Measurements from ENCODE around the gene RFTN2.
"Not testable (repeated sequence)": the region's sequence is repeated elsewhere in the genome, so short reads cannot be mapped to it uniquely, and the experiment has no call there.

RFTN2 gene

GRCh38 chr2:197699724-197700123 is 24.3 kb upstream of the RFTN2 start:
- H3K4me1 Mint-ChIP-seq; DNase-seq; H3K36me3 Mint-ChIP-seq (ENCODE audit: low read depth); ATAC-seq; H3K27me3 Mint-ChIP-seq; H3K9me3 Mint-ChIP-seq; H3K27ac Mint-ChIP-seq; H3K4me3 Mint-ChIP-seq: not testable (repeated sequence)

DNA sequence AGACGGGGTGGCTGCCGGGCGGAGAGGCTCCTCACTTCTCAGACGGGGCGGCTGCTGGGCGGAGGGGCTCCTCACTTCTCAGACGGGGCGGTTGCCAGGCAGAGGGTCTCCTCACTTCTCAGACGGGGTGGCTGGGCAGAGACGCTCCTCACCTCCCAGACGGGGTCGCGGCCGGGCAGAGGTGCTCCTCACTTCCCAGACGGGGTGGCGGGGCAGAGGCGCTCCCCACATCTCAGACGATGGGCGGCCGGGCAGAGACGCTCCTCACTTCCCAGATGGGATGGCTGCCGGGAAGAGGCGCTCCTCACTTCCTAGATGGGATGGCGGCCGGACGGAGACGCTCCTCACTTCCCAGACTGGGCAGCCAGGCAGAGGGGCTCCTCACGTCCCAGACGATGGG is 21.2 kb upstream of the RFTN2 start:
- not testable (repeated sequence) for ATAC-seq; H3K9me3 Mint-ChIP-seq; H3K4me3 Mint-ChIP-seq; H3K4me1 Mint-ChIP-seq; H3K27me3 Mint-ChIP-seq; H3K27ac Mint-ChIP-seq; H3K36me3 Mint-ChIP-seq (ENCODE audit: low read depth); DNase-seq

DNA sequence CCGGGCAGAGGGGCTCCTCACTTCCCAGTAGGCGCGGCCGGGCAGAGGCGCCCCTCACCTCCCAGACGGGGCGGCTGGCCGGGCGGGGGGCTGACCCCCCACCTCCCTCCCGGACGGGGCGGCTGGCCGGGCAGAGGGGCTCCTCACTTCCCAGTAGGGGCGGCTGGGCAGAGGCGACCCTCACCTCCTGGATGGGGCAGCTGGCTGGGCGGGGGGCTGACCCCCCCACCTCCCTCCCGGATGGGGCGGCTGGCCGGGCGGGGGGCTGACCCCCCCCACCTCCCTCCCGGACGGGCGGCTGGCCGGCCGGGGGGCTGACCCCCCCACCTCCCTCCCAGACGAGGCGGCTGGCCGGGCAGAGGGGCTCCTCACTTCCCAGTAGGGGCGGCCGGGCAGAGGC is 20.6 kb upstream of the RFTN2 start:
- H3K36me3 Mint-ChIP-seq (ENCODE audit: low read depth); H3K27me3 Mint-ChIP-seq; H3K27ac Mint-ChIP-seq; H3K4me1 Mint-ChIP-seq; ATAC-seq; H3K4me3 Mint-ChIP-seq; DNase-seq; H3K9me3 Mint-ChIP-seq: not testable (repeated sequence)

DNA sequence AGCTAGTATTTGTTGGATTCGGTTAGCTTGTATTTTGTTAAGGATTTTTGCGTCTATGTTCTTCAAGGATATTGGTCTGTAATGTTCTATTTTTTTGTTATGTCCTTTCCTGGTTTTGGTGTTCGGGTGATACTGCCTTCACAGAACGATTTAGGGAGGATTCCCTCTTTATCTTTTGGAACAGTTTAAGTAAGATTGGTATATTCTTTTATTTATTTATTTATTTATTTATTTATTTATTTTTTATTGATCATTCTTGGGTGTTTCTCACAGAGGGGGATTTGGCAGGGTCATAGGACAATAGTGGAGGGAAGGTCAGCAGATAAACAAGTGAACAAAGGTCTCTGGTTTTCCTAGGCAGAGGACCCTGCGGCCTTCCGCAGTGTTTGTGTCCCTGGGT is 19.8 kb upstream of the RFTN2 start:
- not testable (repeated sequence) for H3K27me3 Mint-ChIP-seq; H3K9me3 Mint-ChIP-seq; ATAC-seq; H3K27ac Mint-ChIP-seq; H3K36me3 Mint-ChIP-seq (ENCODE audit: low read depth); DNase-seq; H3K4me3 Mint-ChIP-seq; H3K4me1 Mint-ChIP-seq

DNA sequence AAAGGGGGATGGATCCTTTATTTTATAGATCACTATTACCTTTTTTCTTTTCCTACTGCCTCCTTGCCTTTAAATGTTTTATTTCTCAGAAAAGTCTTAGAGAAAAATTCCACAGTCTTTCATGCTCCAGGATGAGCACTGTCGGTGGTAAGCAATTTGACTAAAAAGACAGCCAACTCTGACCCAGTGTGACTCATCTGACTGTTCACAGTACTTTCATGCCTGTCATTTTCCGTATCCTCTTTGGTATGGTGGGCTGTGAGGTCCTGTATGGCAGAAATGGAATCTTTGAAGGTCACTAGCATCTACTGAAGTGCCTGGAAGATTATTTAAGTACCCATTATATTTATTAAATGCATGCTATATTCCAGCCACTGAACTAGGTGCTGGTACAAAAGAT is 2.1 kb upstream of the RFTN2 start:
- Mint-ChIP-seq H3K27ac (no peak overlapping the region), H3K27me3 (peaks cover 7% of the 10 kb centered on the region), H3K4me3 (no peak overlapping the region), H3K4me1 (peaks cover 2% of the 10 kb centered on the region), H3K36me3 (ENCODE audit: low read depth) (no peaks in the 10 kb centered on the region), H3K9me3 (no peaks in the 10 kb centered on the region)
- DNase-seq (no peak), ATAC-seq (peak; percentile 80)

- Mint-ChIP-seq H3K27ac (no peak overlapping the region), H3K36me3 (ENCODE audit: low read depth) (no peaks in the 10 kb centered on the region), H3K27me3 (peaks cover 7% of the 10 kb centered on the region), H3K9me3 (no peaks in the 10 kb centered on the region), H3K4me3 (no peak overlapping the region), H3K4me1 (peaks cover 2% of the 10 kb centered on the region)
- ATAC-seq = no peak
- no peak for DNase-seq
Measured at GRCh38 chr2:197677056-197677455, 1.7 kb upstream of the RFTN2 start.

DNA sequence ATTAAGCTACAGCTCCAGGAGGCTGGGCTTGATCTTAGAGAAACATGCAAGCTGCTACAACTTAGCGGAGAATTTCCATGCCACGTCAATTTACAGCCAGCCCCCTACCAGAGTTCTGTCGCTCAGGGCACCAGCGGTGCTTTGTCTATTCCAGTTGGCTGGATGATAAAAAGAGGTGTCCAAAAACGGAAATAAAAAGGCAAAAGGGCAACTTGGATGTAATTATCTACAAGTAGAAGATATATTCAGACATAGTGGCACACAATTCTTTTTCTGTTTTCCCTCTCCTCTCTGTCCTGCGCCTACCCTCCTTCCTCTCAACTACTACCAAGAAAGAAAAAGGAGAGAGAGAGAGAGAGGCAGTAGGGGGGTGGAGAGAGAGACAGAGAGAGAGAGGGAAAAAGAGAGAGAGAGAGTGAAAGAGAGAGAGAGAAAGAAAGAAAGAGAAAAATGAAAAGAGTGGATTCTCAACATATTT is 363 bp upstream of the RFTN2 start:
- H3K36me3 Mint-ChIP-seq (ENCODE audit: low read depth) = no peaks in the 10 kb centered on the region
- no peak overlapping the region for H3K4me3 Mint-ChIP-seq
- no peak overlapping the region for H3K27ac Mint-ChIP-seq
- no peak for ATAC-seq
- H3K4me1 Mint-ChIP-seq = peaks cover 2% of the 10 kb centered on the region
- no peaks in the 10 kb centered on the region for H3K9me3 Mint-ChIP-seq
- DNase-seq = no peak
- H3K27me3 Mint-ChIP-seq = peaks cover 9% of the 10 kb centered on the region

DNA sequence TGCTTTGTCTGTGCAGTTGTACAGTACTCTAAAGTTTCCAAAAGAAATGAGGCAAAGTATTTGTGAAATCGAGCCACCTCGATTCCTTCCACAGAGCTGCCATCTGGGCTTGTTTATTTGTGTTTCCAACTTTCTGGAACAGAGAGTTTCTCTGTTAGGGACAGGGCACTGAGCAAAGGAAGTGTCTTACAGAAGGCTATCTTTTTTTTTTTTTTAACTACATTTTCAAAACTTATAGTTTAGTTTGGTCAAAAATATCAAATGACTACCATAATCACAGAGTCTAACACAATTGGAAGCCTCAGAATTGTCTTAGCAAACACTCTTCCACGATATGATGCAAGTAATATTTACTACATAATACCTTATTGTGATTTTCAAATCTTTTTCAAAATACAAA is 796 bp downstream of the RFTN2 start:
- peaks cover 9% of the 10 kb centered on the region for H3K27me3 Mint-ChIP-seq
- H3K4me1 Mint-ChIP-seq = peaks cover 2% of the 10 kb centered on the region
- no peaks in the 10 kb centered on the region for H3K9me3 Mint-ChIP-seq
- DNase-seq = no peak
- ATAC-seq = no peak
- no peak overlapping the region for H3K4me3 Mint-ChIP-seq
- H3K36me3 Mint-ChIP-seq (ENCODE audit: low read depth) = no peaks in the 10 kb centered on the region
- H3K27ac Mint-ChIP-seq = no peak overlapping the region

- Mint-ChIP-seq H3K4me1 (peaks cover 2% of the 10 kb centered on the region), H3K27ac (no peak overlapping the region)
Measured at GRCh38 chr2:197674060-197674459, 1.3 kb downstream of the RFTN2 start.

GRCh38 chr2:197673606-197674005 is 1.8 kb downstream of the RFTN2 start:
- H3K27ac Mint-ChIP-seq = no peak overlapping the region
- H3K36me3 Mint-ChIP-seq (ENCODE audit: low read depth) = no peaks in the 10 kb centered on the region
- DNase-seq (no peak), ATAC-seq (no peak)
- no peaks in the 10 kb centered on the region for H3K9me3 Mint-ChIP-seq
- H3K4me1 Mint-ChIP-seq = peaks cover 2% of the 10 kb centered on the region
- H3K27me3 Mint-ChIP-seq = peaks cover 9% of the 10 kb centered on the region
- H3K4me3 Mint-ChIP-seq = no peak overlapping the region

More at GRCh38 chr2:197674060-197674459, 1.3 kb downstream of the RFTN2 start:
- ATAC-seq (no peak), DNase-seq (no peak)
- no peaks in the 10 kb centered on the region for H3K9me3 Mint-ChIP-seq
- no peak overlapping the region for H3K4me3 Mint-ChIP-seq
- peaks cover 9% of the 10 kb centered on the region for H3K27me3 Mint-ChIP-seq
- H3K36me3 Mint-ChIP-seq (ENCODE audit: low read depth) = no peaks in the 10 kb centered on the region

DNA sequence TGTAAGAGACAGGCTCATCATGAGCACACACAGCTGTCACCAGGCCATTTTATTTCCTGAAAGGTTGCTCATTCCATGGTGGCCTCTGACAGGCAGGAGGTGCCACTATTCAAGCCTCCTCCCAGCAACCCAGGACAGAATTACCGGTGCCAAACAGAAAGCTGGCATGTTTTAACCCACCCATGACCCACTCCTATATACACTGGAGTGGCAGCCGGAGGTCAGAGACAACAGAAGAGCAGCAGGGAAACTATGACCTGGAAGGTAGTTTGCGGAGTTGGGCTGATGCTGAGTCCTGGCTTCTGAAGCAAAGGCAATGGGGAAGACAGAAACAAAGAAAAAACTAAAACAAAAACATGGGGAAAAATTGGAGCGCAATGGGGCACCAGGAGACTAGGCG is 2.3 kb downstream of the RFTN2 start:
- no peak overlapping the region for H3K27ac Mint-ChIP-seq
- H3K4me1 Mint-ChIP-seq = peaks cover 2% of the 10 kb centered on the region
- no peaks in the 10 kb centered on the region for H3K36me3 Mint-ChIP-seq (ENCODE audit: low read depth)
- H3K4me3 Mint-ChIP-seq = no peak overlapping the region
- H3K27me3 Mint-ChIP-seq = peaks cover 9% of the 10 kb centered on the region
- no peaks in the 10 kb centered on the region for H3K9me3 Mint-ChIP-seq
- DNase-seq = no peak
- no peak for ATAC-seq

DNA sequence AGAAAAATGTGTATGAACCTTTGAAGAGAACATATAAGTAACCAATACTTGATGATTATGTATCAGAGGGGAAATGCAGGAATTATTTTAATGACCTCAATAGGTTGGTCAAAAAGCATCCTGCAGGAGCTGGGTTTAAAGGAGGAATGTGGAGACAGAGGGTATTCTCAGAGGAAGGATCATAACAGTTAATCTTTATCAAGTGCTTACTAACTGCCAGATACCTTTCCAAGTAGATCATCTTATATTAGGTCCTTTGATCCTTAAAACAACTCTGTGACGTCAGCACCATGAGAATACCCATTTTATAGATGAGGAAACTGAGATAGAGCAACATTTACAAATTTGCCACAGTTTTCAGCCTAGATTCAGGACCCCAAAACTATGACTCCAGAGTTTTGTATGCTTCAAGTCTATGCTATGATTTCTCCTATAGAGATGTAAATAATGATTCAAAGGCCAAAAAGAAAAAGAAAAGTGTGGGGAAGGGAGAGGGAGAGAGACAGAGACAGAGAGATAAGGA is 3.0 kb downstream of the RFTN2 start:
- H3K36me3 Mint-ChIP-seq (ENCODE audit: low read depth) = no peaks in the 10 kb centered on the region
- H3K4me1 Mint-ChIP-seq = peaks cover under 1% of the 10 kb centered on the region
- ATAC-seq = no peak
- H3K27me3 Mint-ChIP-seq = peaks cover 9% of the 10 kb centered on the region
- no peak for DNase-seq
- H3K4me3 Mint-ChIP-seq = no peak overlapping the region
- peaks cover 2% of the 10 kb centered on the region for H3K9me3 Mint-ChIP-seq
- H3K27ac Mint-ChIP-seq = no peak overlapping the region

GRCh38 chr2:197669077-197669476 is 6.3 kb downstream of the RFTN2 start:
- H3K36me3 Mint-ChIP-seq (ENCODE audit: low read depth) = peaks cover 3% of the 10 kb centered on the region
- peaks cover 19% of the 10 kb centered on the region for H3K9me3 Mint-ChIP-seq
- no peak overlapping the region for H3K27ac Mint-ChIP-seq
- no peak overlapping the region for H3K4me3 Mint-ChIP-seq
- no peak for ATAC-seq
- no peak for DNase-seq
- H3K4me1 Mint-ChIP-seq = no peaks in the 10 kb centered on the region
- H3K27me3 Mint-ChIP-seq = peaks cover 7% of the 10 kb centered on the region

DNA sequence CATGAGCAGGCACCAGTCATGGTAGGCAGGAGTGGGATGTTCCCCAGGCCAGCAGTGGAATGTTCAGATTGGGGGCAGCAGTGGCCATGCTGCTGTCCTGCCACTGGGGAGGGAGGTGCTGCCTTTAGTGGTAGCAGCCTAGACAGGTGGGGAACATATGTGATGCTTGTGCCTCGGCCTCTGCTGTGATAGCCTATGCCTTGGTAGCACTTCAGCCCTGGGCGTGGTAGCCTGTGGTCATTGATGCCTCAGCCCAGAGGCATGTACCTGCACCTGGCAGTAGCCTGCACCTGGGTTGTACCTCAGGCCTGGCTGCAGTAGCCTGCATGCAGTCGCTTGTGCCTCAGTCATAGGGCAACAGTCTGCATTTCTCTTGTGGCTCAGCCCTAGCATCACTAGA is 7.1 kb downstream of the RFTN2 start:
- H3K4me3 Mint-ChIP-seq = no peak overlapping the region
- H3K36me3 Mint-ChIP-seq (ENCODE audit: low read depth) = peaks cover 3% of the 10 kb centered on the region
- DNase-seq (no peak), ATAC-seq (no peak)
- peaks cover 7% of the 10 kb centered on the region for H3K27me3 Mint-ChIP-seq
- no peak overlapping the region for H3K27ac Mint-ChIP-seq
- H3K9me3 Mint-ChIP-seq = peaks cover 19% of the 10 kb centered on the region
- H3K4me1 Mint-ChIP-seq = no peaks in the 10 kb centered on the region

- peaks cover 3% of the 10 kb centered on the region for H3K36me3 Mint-ChIP-seq (ENCODE audit: low read depth)
- no peak overlapping the region for H3K27ac Mint-ChIP-seq
- H3K27me3 Mint-ChIP-seq = peaks cover 2% of the 10 kb centered on the region
- DNase-seq = no peak
- peaks cover 19% of the 10 kb centered on the region for H3K9me3 Mint-ChIP-seq
- no peak for ATAC-seq
- no peaks in the 10 kb centered on the region for H3K4me1 Mint-ChIP-seq
- H3K4me3 Mint-ChIP-seq = no peak overlapping the region
Measured at GRCh38 chr2:197666277-197666676, 9.1 kb downstream of the RFTN2 start.

GRCh38 chr2:197661626-197662025 is 13.8 kb downstream of the RFTN2 start:
- Mint-ChIP-seq H3K27me3 (no peaks in the 10 kb centered on the region), H3K4me3 (no peak overlapping the region), H3K4me1 (no peaks in the 10 kb centered on the region), H3K36me3 (ENCODE audit: low read depth) (peaks cover 3% of the 10 kb centered on the region), H3K9me3 (peaks cover 12% of the 10 kb centered on the region), H3K27ac (no peak overlapping the region)
- ATAC-seq (no peak), DNase-seq (no peak)

Data from activated naive CD8-positive, alpha-beta T cell treated with anti-CD3 and anti-CD28 coated beads, Interleukin-2, amount 50 U/mL, for 24 hours (primary cell).